OCI-LY7 (cell line): Measurements from ENCODE around the gene UBE2J2. TPM values are rescaled to one million over a fixed set of nuclear protein-coding genes. Genes with fewer than 3 reads are reported as not detected.

ENCODE experiments used
- BruUV-seq: library from RNA; stranded (reverse); fragments of 400-500 nt; replicated peaks from 2 replicates; lab custom pipeline; 2021; lab: Mats Ljungman, UMichigan
- CTCF ChIA-PET: fragments of 300-600 bp; sonication (Branson Sonifier 250); formaldehyde crosslinking; loops from one replicate; lab custom pipeline; 2022; ENCODE audit warnings: antibody characterized with exemption; ENCODE audit not compliant: unreplicated experiment; lab: Charles Lee
- POLR2A ChIA-PET: fragments of 300-600 bp; sonication (Branson Sonifier 250); formaldehyde crosslinking; loops from one replicate; lab custom pipeline; 2022; ENCODE audit warnings: antibody characterized with exemption; lab: Charles Lee
- DNase-seq: peaks from one replicate; pipeline ENCODE4 v3.0.0-alpha.2; 2015; ENCODE audit warnings: low spot score
- H2AFZ ChIP-seq: fragments of 200-600 bp; sonication (generic), shearing (Covaris generic); 2 replicates; pipeline ENCODE4 v1.6.1; 2014; ENCODE audit warnings: mild to moderate bottlenecking, antibody characterized with exemption, low read length, moderate library complexity
- H3K27ac ChIP-seq: fragments of 200-600 bp; sonication (generic); 2 replicates; pipeline ENCODE4 v1.5.1; 2014; ENCODE audit warnings: mixed run types, low read depth, mild to moderate bottlenecking, moderate library complexity, low read length, inconsistent platforms; ENCODE audit not compliant: poor library complexity, severe bottlenecking
- H3K36me3 ChIP-seq: fragments of 200-600 bp; sonication (generic); 2 replicates; pipeline ENCODE4 v1.6.1; 2014; ENCODE audit warnings: mild to moderate bottlenecking, antibody characterized with exemption, low read length, moderate library complexity, mixed read lengths; ENCODE audit not compliant: insufficient read depth
- H3K4me1 ChIP-seq: fragments of 200-600 bp; sonication (generic); 2 replicates; pipeline ENCODE4 v1.5.1; 2014; ENCODE audit warnings: mild to moderate bottlenecking, low read length; ENCODE audit not compliant: insufficient read depth, poor library complexity, severe bottlenecking
- H3K4me2 ChIP-seq: fragments of 200-600 bp; sonication (generic); 2 replicates; pipeline ENCODE4 v1.6.1; 2014; ENCODE audit warnings: mild to moderate bottlenecking, low read length
- H3K4me3 ChIP-seq: fragments of 200-600 bp; sonication (generic); 2 replicates; pipeline ENCODE4 v1.5.1; 2014; ENCODE audit warnings: mild to moderate bottlenecking, low read depth, low read length; ENCODE audit not compliant: poor library complexity, severe bottlenecking
- H3K79me2 ChIP-seq: fragments of 200-600 bp; sonication (generic); 2 replicates; pipeline ENCODE4 v1.6.1; 2016; ENCODE audit warnings: low read depth, mild to moderate bottlenecking, low read length, moderate library complexity, mixed read lengths; ENCODE audit not compliant: insufficient read depth
- H3K9me2 ChIP-seq: fragments of 200-600 bp; sonication (generic); 2 replicates; pipeline ENCODE4 v1.6.1; 2016; ENCODE audit warnings: mild to moderate bottlenecking, low read length, mixed read lengths; ENCODE audit not compliant: insufficient read depth
- H3K9me3 ChIP-seq: fragments of 200-600 bp; sonication (generic); 2 replicates; pipeline ENCODE4 v1.6.1; 2014; ENCODE audit warnings: mild to moderate bottlenecking, mixed run types, low read length, mixed read lengths
- H4K20me1 ChIP-seq: fragments of 200-600 bp; sonication (generic); 2 replicates; pipeline ENCODE4 v1.6.1; 2014; ENCODE audit warnings: mild to moderate bottlenecking, antibody characterized with exemption, low read length, moderate library complexity, mixed read lengths; ENCODE audit not compliant: insufficient read depth
- CTCF ChIP-seq: fragments of 200-600 bp; sonication (generic); conservative IDR thresholded peaks from 2 replicates; pipeline ENCODE4 v1.5.1; 2014; ENCODE audit warnings: mild to moderate bottlenecking, antibody characterized with exemption, low read length, moderate library complexity, mixed read lengths
- EZH2phosphoT487 ChIP-seq: fragments of 200-600 bp; sonication (generic); IDR thresholded peaks from 2 replicates; pipeline ENCODE4 v1.6.1; 2018; ENCODE audit warnings: low read depth, borderline replicate concordance, mild to moderate bottlenecking, mixed run types, antibody characterized with exemption, low read length, moderate library complexity, mixed read lengths
- intact Hi-C: fragments of 100-400 bp; cut with micrococcal nuclease; formaldehyde crosslinking; loops from one replicate; pipeline ENCODE4 v1.10.0; 2022; ENCODE audit not compliant: unreplicated experiment
- total RNA-seq, 2 experiments: library from RNA; depleted of rRNA in 1 of 2; stranded (reverse); fragments of >200 nt in 1 of 2; shearing (Covaris generic) in 1 of 2; gene quantifications; 2 replicates each; pipeline ENCODE4 v1.2.3, GENCODE V29; 2014 to 2022

UBE2J2 gene
- total RNA-seq, 2 experiments from 2014 or later = 69.2 to 88.7 TPM

DNA sequence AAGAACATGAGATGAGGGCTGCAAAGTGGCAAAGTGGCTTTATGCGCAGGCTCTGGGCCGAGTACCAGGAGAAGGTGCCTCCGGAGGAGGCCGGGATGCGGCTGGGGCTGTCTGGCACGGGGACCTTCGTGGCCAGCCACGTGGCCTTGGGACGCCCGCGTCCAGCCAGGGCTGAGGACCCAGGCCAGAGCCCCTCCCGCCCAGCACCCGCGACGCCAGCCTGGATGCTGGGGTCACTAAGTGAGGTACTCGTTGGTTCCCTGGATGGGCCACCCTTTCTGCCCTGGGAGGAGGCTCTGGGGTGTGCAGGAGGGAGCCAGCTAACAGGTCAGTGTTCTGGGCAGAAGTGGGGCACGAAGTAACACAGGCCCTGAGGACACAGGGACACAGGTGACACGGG is 19.2 kb upstream of the UBE2J2 start:
- POLR2A ChIA-PET = no interaction called here
- intact Hi-C loops = loop anchor here (2.0 kb wide), 1 partner anchor 170 kb away; no protein-coding TSS in a partner anchor

GRCh38 chr1:1292442-1292779 is 18.8 kb upstream of the UBE2J2 start:
- no peak for DNase-seq
- Histone ChIP-seq H3K36me3 (no peaks in the 10 kb centered on the region), H3K4me3 (no peak overlapping the region), H3K27ac (no peak overlapping the region), H2AFZ (no peak overlapping the region), H3K4me2 (no peak overlapping the region), H3K9me2 (no peaks in the 10 kb centered on the region), H4K20me1 (no peaks in the 10 kb centered on the region), H3K79me2 (no peaks in the 10 kb centered on the region), H3K9me3 (no peaks in the 10 kb centered on the region), H3K4me1 (no peaks in the 10 kb centered on the region)
- CTCF ChIA-PET = interaction anchor here (0.5 to 1.1 kb wide), 3 partner anchors 8 to 1125 kb away, joined by 3 to 5 read pairs (median 4); no protein-coding TSS in a partner anchor
- no peak for TF ChIP-seq CTCF
- no TSS peak for BruUV-seq
- intact Hi-C loops = loop anchor here (2.0 kb wide), 1 partner anchor 170 kb away; no protein-coding TSS in a partner anchor
- POLR2A ChIA-PET = no interaction called here

More for the DNA sequence above, 19.2 kb upstream of the UBE2J2 start:
- CTCF ChIA-PET = no interaction called here
- no peak for TF ChIP-seq EZH2phosphoT487
- TF ChIP-seq CTCF = no peak
- H2AFZ ChIP-seq = no peak overlapping the region
- no peak for DNase-seq
- H3K4me2 ChIP-seq = no peak overlapping the region
- no peaks in the 10 kb centered on the region for H3K36me3 ChIP-seq
- no peak overlapping the region for H3K27ac ChIP-seq
- no peaks in the 10 kb centered on the region for H3K9me2 ChIP-seq
- H3K79me2 ChIP-seq = no peaks in the 10 kb centered on the region
- H4K20me1 ChIP-seq = no peaks in the 10 kb centered on the region
- no peak overlapping the region for H3K4me3 ChIP-seq
- H3K4me1 ChIP-seq = no peaks in the 10 kb centered on the region
- BruUV-seq = no TSS peak
- H3K9me3 ChIP-seq = no peaks in the 10 kb centered on the region

GRCh38 chr1:1291548-1292441 is 18.1 kb upstream of the UBE2J2 start:
- H3K79me2 ChIP-seq = no peaks in the 10 kb centered on the region
- intact Hi-C loops = loop anchor here (2.0 kb wide), 2 partner anchors 169 to 259 kb away; no protein-coding TSS in a partner anchor
- no TSS peak for BruUV-seq
- H3K36me3 ChIP-seq = no peaks in the 10 kb centered on the region
- H3K27ac ChIP-seq = no peak overlapping the region
- H3K4me2 ChIP-seq = no peak overlapping the region
- no peak overlapping the region for H3K4me3 ChIP-seq
- ChIA-PET CTCF (interaction anchor here (0.5 to 1.1 kb wide), 5 partner anchors 8 to 1125 kb away, joined by 3 to 5 read pairs (median 4); no protein-coding TSS in a partner anchor), POLR2A (no interaction called here)
- no peaks in the 10 kb centered on the region for H3K9me2 ChIP-seq
- no peaks in the 10 kb centered on the region for H3K9me3 ChIP-seq
- no peaks in the 10 kb centered on the region for H3K4me1 ChIP-seq
- no peaks in the 10 kb centered on the region for H4K20me1 ChIP-seq
- TF ChIP-seq CTCF = peak; percentile 85
- TF ChIP-seq EZH2phosphoT487 = no peak
- peak; percentile 85 for DNase-seq
- H2AFZ ChIP-seq = no peak overlapping the region
